Activated naive CD4-positive, alpha-beta T cell treated with anti-CD3 and anti-CD28 coated beads for 36 hours (primary cell): ENCODE data around the gene ARPP19. TPM values are rescaled to one million over a fixed set of nuclear protein-coding genes. Genes with fewer than 3 reads are reported as not detected.
A peak's percentile ranks its signal among the peaks of the same experiment; 100 is the strongest.
"Not testable (repeated sequence)": the region's sequence is repeated elsewhere in the genome, so short reads cannot be mapped to it uniquely, and the experiment has no call there.

Source experiments
- CTCF ChIA-PET: fragments of 350-600 bp; sonication (Branson Sonifier 250); formaldehyde crosslinking; loops from one replicate; lab custom pipeline; 2021; ENCODE audit warnings: antibody characterized with exemption; lab: Charles Lee
- DNase-seq: peaks from one replicate; pipeline ENCODE4 v3.0.0-alpha.2; 2020
- H3K27ac Mint-ChIP-seq: one replicate; pipeline ENCODE4 v1.8.0; 2021; ENCODE audit warnings: mild to moderate bottlenecking, mixed read lengths
- H3K27me3 Mint-ChIP-seq: one replicate; pipeline ENCODE4 v1.8.0; 2021; ENCODE audit warnings: low read depth, mixed read lengths
- H3K36me3 Mint-ChIP-seq: one replicate; pipeline ENCODE4 v1.8.0; 2021; ENCODE audit warnings: low read depth, mixed read lengths
- H3K4me1 Mint-ChIP-seq: one replicate; pipeline ENCODE4 v1.8.0; 2021; ENCODE audit warnings: low read depth, mixed read lengths
- H3K4me3 Mint-ChIP-seq: one replicate; pipeline ENCODE4 v1.8.0; 2021; ENCODE audit warnings: mild to moderate bottlenecking, moderate library complexity, mixed read lengths
- H3K9me3 Mint-ChIP-seq: one replicate; pipeline ENCODE4 v1.8.0; 2021; ENCODE audit warnings: mixed read lengths
- intact Hi-C: fragments of 100-400 bp; cut with micrococcal nuclease; formaldehyde crosslinking; loops from one replicate; pipeline ENCODE4 v1.15.1; 2023
- total RNA-seq, 2 experiments: library from RNA; stranded (reverse); gene quantifications; one replicate each; pipeline ENCODE4 v1.2.3, GENCODE V29; 2021

ARPP19 gene
- total RNA-seq, 2 experiments from 2014 or later, result 130 to 144 TPM

DNA sequence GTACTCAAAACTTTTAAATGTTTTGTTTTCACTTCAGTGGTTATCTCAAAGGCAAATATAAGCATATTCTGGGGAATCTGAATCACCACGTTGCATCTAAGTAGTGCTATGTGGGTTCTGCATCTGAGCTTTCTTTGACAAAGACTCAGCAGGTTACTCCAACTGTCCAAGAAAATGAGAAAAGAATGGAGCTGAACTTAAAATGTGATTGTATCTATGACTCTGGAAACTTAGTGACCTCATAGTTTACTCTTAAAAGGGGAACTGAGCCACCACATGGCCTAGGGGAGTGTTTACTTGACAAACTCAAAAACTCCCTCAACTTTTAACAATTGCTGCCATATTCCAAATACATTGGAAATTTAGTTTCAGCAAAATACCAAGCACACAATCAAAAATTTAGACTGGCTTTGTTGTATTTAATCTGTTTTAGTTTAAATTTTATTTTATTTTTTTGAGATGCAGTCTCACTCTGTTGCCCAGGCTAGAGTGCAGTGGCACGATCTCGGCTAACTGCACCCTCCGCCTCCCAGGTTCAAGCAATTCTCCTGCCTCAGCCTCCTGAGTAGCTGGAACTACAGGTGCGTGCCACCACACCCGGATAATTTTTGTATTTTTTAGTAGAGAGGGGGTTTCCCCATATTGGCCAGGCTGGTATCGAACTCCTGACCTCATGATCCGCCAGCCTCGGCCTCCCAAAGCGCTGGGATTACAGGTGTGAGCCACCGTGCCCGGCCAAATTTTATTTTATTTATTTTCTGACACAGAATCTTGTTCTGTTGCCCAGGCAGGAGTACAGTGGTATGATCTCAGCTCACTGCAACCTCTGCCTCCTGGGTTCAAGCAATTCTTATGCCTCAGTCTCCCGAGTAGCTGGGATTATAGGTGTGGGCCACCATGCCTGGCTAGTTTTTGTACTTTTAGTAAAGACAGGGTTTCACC lies 3.1 kb downstream of the ARPP19 start:
- H3K9me3 Mint-ChIP-seq, CTCF ChIA-PET, H3K36me3 Mint-ChIP-seq, H3K4me3 Mint-ChIP-seq, DNase-seq, H3K27me3 Mint-ChIP-seq: not testable (repeated sequence)
- Mint-ChIP-seq H3K4me1 (peaks cover 45% of the 10 kb centered on the region), H3K27ac (peak overlapping the region; percentile 13)
- intact Hi-C loops, result loop anchor here (2.0 kb wide), 1 partner anchor 383 kb away; no protein-coding TSS in a partner anchor

- H3K4me3 Mint-ChIP-seq, result no peak overlapping the region
- H3K4me1 Mint-ChIP-seq, result peaks cover 64% of the 10 kb centered on the region
- no peaks in the 10 kb centered on the region for H3K27me3 Mint-ChIP-seq
- CTCF ChIA-PET, result interaction anchor here (1.6 kb wide), 1 partner anchor 232 kb away, joined by 4 read pairs; no protein-coding TSS in a partner anchor
- DNase-seq, result no peak
- intact Hi-C loops, result loop anchor here (2.0 kb wide), 1 partner anchor 381 kb away; no protein-coding TSS in a partner anchor
- peaks cover 10% of the 10 kb centered on the region for H3K36me3 Mint-ChIP-seq
- no peaks in the 10 kb centered on the region for H3K9me3 Mint-ChIP-seq
- no peak overlapping the region for H3K27ac Mint-ChIP-seq
Observed at GRCh38 chr15:52563501-52564060, 5.2 kb downstream of the ARPP19 start.

GRCh38 chr15:52559575-52559974 lies 9.3 kb downstream of the ARPP19 start:
- intact Hi-C loops, result loop anchor here (1.0 to 5.0 kb wide), 11 partner anchors 9 to 822 kb away; partner anchors contain the start of gene LYSMD2
- CTCF ChIA-PET, result interaction anchor here (0.6 to 1.2 kb wide), 2 partner anchors 96 to 303 kb away, joined by 3 to 4 read pairs; no protein-coding TSS in a partner anchor
- Mint-ChIP-seq H3K27ac (peak overlapping the region; percentile 89), H3K9me3 (no peaks in the 10 kb centered on the region), H3K36me3 (peaks cover 14% of the 10 kb centered on the region), H3K27me3 (no peaks in the 10 kb centered on the region), H3K4me3 (no peak overlapping the region), H3K4me1 (peaks cover 65% of the 10 kb centered on the region)
- DNase-seq, result peak; percentile 78

- peak overlapping the region; percentile 32 for H3K4me3 Mint-ChIP-seq
- H3K27me3 Mint-ChIP-seq, result no peaks in the 10 kb centered on the region
- no peaks in the 10 kb centered on the region for H3K9me3 Mint-ChIP-seq
- DNase-seq, result no peak
- H3K27ac Mint-ChIP-seq, result peak overlapping the region; percentile 89
- H3K4me1 Mint-ChIP-seq, result peaks cover 62% of the 10 kb centered on the region
- CTCF ChIA-PET, result interaction anchor here (1.0 to 1.2 kb wide), 2 partner anchors 121 to 302 kb away, joined by 3 to 4 read pairs; partner anchors contain the start of gene ATOSA
- intact Hi-C loops, result loop anchor here (1.0 to 5.0 kb wide), 11 partner anchors 9 to 822 kb away; partner anchors contain the start of gene LYSMD2
- H3K36me3 Mint-ChIP-seq, result peaks cover 15% of the 10 kb centered on the region
Observed at GRCh38 chr15:52559022-52559421, 9.8 kb downstream of the ARPP19 start.

DNA sequence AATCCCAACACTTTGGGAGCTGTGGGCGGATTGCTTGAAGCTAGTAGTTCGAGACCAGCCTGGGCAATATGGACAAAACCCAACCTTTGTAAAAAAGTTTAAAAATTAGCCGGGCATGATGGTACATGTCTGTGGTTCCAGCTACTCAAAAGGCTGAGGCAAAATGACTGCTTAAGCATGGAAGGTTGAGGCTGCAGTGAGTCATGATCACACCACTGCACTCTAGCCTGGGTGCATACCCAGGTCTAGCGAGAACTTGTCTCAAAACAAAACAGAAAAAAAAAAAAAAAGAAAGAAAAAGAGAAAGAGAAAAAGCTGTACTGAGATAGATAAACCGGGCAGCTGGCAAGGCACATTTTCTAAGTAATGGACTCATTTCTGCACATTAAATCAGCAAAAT lies 10.6 kb downstream of the ARPP19 start:
- intact Hi-C loops, result loop anchor here (2.0 to 5.0 kb wide), 6 partner anchors 61 to 821 kb away; partner anchors contain the start of gene LYSMD2
- Mint-ChIP-seq H3K27ac (peak overlapping the region; percentile 89), H3K36me3 (peaks cover 15% of the 10 kb centered on the region), H3K4me1 (peaks cover 55% of the 10 kb centered on the region), H3K27me3 (no peaks in the 10 kb centered on the region), H3K4me3 (peak overlapping the region; percentile 24), H3K9me3 (no peaks in the 10 kb centered on the region)
- peak; percentile 82 for DNase-seq
- CTCF ChIA-PET, result interaction anchor here (1.0 kb wide), 1 partner anchor 121 kb away, joined by 3 read pairs; the partner anchor contains the start of gene ATOSA

- H3K4me3 Mint-ChIP-seq, result no peak overlapping the region
- no peaks in the 10 kb centered on the region for H3K9me3 Mint-ChIP-seq
- CTCF ChIA-PET, result no interaction called here
- intact Hi-C loops, result loop anchor here (5.0 kb wide), 1 partner anchor 820 kb away; the partner anchor contains the start of gene LYSMD2
- H3K4me1 Mint-ChIP-seq, result peaks cover 47% of the 10 kb centered on the region
- no peak for DNase-seq
- H3K27me3 Mint-ChIP-seq, result no peaks in the 10 kb centered on the region
- H3K36me3 Mint-ChIP-seq, result peaks cover 14% of the 10 kb centered on the region
- H3K27ac Mint-ChIP-seq, result peak overlapping the region; percentile 41
Observed at GRCh38 chr15:52557274-52557641, 11.6 kb downstream of the ARPP19 start.

DNA sequence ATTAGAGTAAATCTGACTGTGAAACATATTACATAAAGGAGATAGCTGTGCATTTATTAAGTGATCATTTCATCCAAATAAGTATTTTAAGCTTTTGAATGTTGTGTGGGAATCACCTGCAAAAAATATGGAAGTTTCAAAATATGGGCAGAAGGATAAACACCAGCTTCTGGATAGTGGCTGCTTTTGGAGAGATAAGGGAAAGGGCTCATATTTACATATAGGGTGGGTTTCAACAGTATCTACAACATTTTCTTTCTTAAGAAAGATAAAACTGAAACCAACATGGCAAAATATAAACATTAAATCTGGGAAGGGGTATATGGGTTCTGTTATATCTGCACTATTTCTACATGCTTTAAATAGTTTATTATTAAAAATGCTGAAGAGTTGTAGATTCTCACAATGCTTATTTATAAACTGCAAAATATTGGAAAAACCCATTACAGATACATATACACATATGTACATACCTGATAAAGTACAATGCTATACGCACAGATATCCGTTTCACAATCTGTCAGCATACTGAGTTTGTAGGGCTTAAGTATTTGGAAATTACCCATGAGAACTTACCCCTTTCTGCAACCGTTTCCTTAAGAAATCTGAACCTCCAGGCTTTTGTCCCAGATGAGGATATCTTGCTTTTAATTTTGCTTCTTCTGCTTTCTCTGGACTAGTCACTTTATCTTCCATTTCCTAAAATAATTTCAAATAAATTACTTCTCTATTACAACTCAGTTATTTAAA lies 12.1 kb downstream of the ARPP19 start:
- DNase-seq, result no peak
- Mint-ChIP-seq H3K9me3 (no peaks in the 10 kb centered on the region), H3K36me3 (peaks cover 18% of the 10 kb centered on the region), H3K27ac (peak overlapping the region; percentile 41), H3K4me3 (no peak overlapping the region), H3K4me1 (peaks cover 44% of the 10 kb centered on the region), H3K27me3 (no peaks in the 10 kb centered on the region)
- CTCF ChIA-PET, result no interaction called here
- intact Hi-C loops, result loop anchor here (5.0 kb wide), 1 partner anchor 819 kb away; the partner anchor contains the start of gene LYSMD2

DNA sequence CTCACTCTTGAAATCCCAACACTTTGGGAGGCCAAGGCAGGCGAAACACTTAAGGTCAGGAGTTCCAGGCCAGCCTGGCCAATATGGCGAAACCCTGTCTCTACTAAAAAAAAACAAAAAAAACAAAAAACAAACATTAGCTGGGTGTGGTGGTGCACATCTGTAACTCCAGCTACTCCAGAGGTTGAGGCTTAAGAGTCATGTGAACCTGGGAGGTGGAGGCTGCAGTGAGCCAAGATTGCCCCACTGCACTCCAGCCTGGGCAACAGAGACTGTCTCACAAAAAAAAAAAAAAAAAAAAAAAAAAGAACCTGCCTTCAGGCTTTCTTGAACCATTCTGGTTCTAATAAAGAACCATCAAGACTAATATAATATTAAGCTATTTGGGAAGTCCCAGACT lies 16.5 kb downstream of the ARPP19 start:
- Mint-ChIP-seq H3K4me3 (no peak overlapping the region), H3K27ac (no peak overlapping the region), H3K9me3 (no peaks in the 10 kb centered on the region), H3K4me1 (peaks cover 8% of the 10 kb centered on the region), H3K36me3 (peaks cover 30% of the 10 kb centered on the region), H3K27me3 (no peaks in the 10 kb centered on the region)
- DNase-seq, result no peak
- CTCF ChIA-PET, result interaction anchor here (0.6 to 0.7 kb wide), 2 partner anchors 221 to 413 kb away, joined by 3 to 5 read pairs; no protein-coding TSS in a partner anchor
- intact Hi-C loops, result no loop called here

DNA sequence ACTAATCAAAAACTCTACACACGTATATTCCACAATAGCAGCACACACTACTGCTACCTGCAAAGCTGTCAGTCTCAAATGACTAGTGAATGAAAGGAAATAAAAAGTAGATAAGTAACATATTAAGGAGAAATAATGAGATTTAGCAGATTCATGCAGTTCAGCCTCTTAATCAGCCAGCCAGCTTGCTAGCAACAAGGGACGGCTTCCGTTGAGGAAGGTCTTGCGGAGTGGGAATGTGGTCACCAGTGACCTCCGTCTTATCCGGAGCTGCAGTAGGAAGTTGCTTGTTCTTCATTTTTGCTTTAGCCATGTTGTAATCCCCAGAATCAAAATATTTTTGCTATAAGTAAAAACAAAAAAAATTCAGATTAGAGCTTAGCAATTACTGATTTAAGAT lies 17.1 kb downstream of the ARPP19 start:
- Mint-ChIP-seq H3K36me3 (peaks cover 34% of the 10 kb centered on the region), H3K27ac (no peak overlapping the region)
- intact Hi-C loops, result no loop called here

GRCh38 chr15:52551186-52551585 lies 17.6 kb downstream of the ARPP19 start:
- H3K36me3 Mint-ChIP-seq, result peaks cover 36% of the 10 kb centered on the region
- DNase-seq, intact Hi-C loops, H3K4me3 Mint-ChIP-seq, CTCF ChIA-PET, H3K4me1 Mint-ChIP-seq, H3K27me3 Mint-ChIP-seq, H3K27ac Mint-ChIP-seq, H3K9me3 Mint-ChIP-seq: not testable (repeated sequence)

More for the DNA sequence above, 17.1 kb downstream of the ARPP19 start:
- DNase-seq, result no peak
- CTCF ChIA-PET, result no interaction called here
- Mint-ChIP-seq H3K9me3 (peaks cover under 1% of the 10 kb centered on the region), H3K27me3 (no peaks in the 10 kb centered on the region), H3K4me1 (peaks cover 5% of the 10 kb centered on the region), H3K4me3 (no peak overlapping the region)

- Mint-ChIP-seq H3K27ac (no peak overlapping the region), H3K36me3 (peaks cover 32% of the 10 kb centered on the region), H3K4me3 (peak overlapping the region; percentile 6), H3K9me3 (peaks cover 11% of the 10 kb centered on the region), H3K4me1 (no peaks in the 10 kb centered on the region), H3K27me3 (no peaks in the 10 kb centered on the region)
- intact Hi-C loops, result no loop called here
- CTCF ChIA-PET, result no interaction called here
- no peak for DNase-seq
Observed at GRCh38 chr15:52546031-52546751, 22.6 kb downstream of the ARPP19 start.
